GM06990 (cell line): Measurements from ENCODE around the gene FBXO34.

Experiments
- DNase-seq: peaks from one replicate; pipeline ENCODE4 v3.0.0-alpha.2; 2011; ENCODE audit not compliant: insufficient read length; ENCODE audit errors: extremely low read depth
- H3K27me3 ChIP-seq: replicated peaks from 2 replicates; pipeline ENCODE4 v1.6.0; 2011; ENCODE audit warnings: low read length; ENCODE audit not compliant: control insufficient read depth, insufficient read depth
- H3K36me3 ChIP-seq: 2 replicates; pipeline ENCODE4 v1.5.1; 2011; ENCODE audit warnings: low read length; ENCODE audit not compliant: control insufficient read depth, insufficient read depth
- H3K4me3 ChIP-seq: replicated peaks from 2 replicates; pipeline ENCODE4 v1.5.1; 2011; ENCODE audit warnings: low read depth, mild to moderate bottlenecking, control low read depth, low read length
- TF ChIP-seq, protein P1 (sequence below): IDR thresholded peaks from 2 replicates; pipeline ENCODE4 v1.5.1; 2011; ENCODE audit warnings: low read length, control low read depth, mild to moderate bottlenecking, inconsistent platforms; ENCODE audit not compliant: insufficient read depth, poor library complexity, severe bottlenecking

FBXO34 gene

DNA sequence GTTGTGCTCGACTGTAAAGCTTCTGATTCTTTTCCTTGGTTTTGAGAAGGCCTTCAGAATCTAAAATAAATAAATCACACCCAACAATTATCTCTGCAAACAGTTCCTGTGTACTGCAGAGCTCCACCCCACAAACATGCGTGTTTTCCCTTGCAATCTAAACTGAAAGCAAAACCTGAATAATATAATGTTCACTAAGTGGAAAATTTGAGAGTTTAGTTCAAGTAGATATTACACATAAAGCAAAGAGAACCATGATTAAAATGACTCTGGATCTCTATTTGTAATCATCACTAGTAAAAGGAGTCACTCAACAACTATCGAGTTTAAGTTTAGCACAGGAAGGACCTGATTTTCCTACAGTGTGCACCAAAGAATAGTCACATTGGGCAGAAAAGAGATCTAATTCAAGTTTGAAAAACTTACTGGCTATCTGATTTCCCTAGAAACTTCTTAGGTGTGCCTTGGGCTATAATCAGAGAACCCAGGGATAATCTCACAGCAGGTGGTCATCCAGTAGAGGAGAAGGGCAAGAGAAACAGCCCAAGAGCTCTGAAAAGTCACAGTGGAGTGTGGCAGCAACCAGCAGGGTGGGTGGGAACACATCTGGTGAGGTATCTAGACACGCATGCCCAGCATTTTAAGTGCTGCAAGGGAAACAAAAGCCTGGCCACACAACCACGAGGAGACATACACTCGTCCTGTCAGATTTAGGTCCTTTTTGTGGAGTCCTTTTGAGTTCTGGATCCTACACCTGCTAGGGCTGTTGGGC, 115.0 kb downstream of the FBXO34 start:
- H3K4me3 ChIP-seq: no peak overlapping the region
- TF ChIP-seq, protein P1, sequence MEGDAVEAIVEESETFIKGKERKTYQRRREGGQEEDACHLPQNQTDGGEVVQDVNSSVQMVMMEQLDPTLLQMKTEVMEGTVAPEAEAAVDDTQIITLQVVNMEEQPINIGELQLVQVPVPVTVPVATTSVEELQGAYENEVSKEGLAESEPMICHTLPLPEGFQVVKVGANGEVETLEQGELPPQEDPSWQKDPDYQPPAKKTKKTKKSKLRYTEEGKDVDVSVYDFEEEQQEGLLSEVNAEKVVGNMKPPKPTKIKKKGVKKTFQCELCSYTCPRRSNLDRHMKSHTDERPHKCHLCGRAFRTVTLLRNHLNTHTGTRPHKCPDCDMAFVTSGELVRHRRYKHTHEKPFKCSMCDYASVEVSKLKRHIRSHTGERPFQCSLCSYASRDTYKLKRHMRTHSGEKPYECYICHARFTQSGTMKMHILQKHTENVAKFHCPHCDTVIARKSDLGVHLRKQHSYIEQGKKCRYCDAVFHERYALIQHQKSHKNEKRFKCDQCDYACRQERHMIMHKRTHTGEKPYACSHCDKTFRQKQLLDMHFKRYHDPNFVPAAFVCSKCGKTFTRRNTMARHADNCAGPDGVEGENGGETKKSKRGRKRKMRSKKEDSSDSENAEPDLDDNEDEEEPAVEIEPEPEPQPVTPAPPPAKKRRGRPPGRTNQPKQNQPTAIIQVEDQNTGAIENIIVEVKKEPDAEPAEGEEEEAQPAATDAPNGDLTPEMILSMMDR: no peak
- DNase-seq: no peak

DNA sequence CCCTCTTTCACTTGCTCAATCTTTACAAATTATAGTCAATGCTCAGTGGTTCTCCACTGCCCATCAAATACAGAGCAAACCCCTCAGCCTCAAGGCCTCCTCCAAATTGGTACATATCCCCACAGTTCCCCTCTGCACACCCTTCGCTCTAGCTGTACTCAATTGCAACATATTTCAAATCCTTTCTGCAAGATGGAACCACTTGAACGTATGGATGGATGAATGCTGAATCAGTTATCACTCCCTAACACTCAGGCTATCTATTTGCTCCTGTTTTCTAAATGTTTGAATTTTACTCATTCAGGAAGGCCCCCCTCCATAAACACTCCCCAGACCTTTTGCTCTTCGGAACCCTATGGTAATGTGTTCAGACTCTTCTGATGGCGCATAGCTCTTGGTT, 115.9 kb downstream of the FBXO34 start:
- no peak overlapping the region for H3K4me3 ChIP-seq
- H3K36me3 ChIP-seq: no peaks in the 10 kb centered on the region; the same call in none of the 2 replicates
- TF ChIP-seq, protein P1: no peak
- no peak for DNase-seq
- no peaks in the 10 kb centered on the region for H3K27me3 ChIP-seq

More for the DNA sequence above, 115.0 kb downstream of the FBXO34 start:
- Histone ChIP-seq H3K36me3 (peaks cover 2% of the 10 kb centered on the region), H3K27me3 (no peaks in the 10 kb centered on the region)

DNA sequence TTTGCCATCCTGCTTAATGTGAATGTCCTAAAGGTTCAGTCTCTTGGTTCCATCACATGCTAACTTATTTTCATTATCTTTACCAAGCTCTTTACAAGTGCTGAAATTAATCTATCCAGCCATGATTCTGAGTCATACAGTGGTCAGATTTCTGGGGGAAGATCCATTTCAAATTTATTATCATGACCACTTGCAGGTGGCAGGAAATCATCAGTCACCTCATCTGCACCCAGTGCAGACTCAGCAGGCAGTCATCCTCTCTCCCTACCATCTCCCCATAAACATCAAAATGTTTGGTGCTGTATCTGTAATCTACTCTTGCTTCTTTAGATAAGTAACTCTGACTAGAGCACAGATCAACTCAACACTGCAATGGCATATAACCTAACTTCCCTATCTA, 116.9 kb downstream of the FBXO34 start:
- TF ChIP-seq, protein P1: no peak
- H3K36me3 ChIP-seq: no peaks in the 10 kb centered on the region; the same call in none of the 2 replicates
- H3K27me3 ChIP-seq: no peaks in the 10 kb centered on the region
- DNase-seq: no peak
- no peak overlapping the region for H3K4me3 ChIP-seq

DNA sequence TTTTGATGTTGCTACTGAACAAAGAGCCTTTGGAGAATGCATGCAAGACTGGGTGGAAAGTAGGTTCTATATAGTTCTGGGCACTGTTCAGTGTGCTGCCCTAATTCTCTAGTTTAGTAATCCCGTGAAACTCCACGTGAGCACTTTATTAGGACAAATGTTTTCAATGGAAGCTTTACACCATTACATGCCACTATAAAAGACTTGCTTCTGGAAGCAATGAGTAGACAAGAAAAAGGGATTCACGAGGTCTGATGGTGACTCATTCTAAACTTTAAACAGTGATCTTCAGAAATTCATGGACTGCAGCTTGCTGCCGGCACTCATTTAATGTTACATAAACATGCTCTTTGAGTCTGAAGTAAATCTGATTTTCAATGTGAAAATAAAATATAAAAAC, 118.1 kb downstream of the FBXO34 start:
- Histone ChIP-seq H3K27me3 (no peaks in the 10 kb centered on the region), H3K36me3 (no peaks in the 10 kb centered on the region; the same call in none of the 2 replicates), H3K4me3 (no peak overlapping the region)
- TF ChIP-seq, protein P1: no peak
- DNase-seq: no peak

DNA sequence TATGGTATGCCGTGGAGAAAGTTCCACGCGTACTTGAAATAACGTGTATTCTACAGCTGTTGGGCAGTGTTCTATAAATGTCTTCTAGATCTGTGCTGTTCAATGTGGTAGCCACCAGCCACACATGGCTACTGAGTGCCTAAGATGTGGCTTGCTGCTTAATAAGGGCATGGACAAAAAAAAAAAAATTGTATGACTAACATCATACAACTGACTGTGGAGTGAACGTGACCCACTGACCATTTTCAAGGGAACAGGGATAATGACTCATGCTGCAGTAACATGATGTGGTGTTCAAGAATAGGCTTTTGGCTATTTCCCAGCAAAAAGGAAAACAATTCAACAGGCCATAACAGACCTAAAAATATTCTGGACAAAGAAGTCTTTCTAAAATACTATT, 127.5 kb downstream of the FBXO34 start:
- TF ChIP-seq, protein P1: no peak
- Histone ChIP-seq H3K27me3 (no peaks in the 10 kb centered on the region), H3K4me3 (no peak overlapping the region), H3K36me3 (no peaks in the 10 kb centered on the region)
- DNase-seq: no peak

DNA sequence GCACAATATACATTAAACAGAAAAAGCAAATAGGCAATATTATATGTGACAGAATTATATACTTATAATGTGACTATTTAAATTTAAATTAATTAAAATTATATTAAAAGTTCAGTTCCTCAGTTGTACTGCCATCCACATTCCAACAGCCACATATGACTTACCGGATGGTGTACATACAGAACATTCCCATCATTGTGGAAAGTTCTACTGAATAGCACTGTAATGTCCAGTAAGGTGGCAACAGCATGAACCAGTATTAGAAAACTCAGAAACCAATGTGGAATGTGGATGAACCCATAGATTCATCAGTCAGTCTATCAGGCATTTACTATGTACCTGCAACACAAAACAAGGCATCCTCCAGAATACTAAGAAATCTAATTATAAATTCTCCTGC, 128.0 kb downstream of the FBXO34 start:
- no peak overlapping the region for H3K4me3 ChIP-seq
- TF ChIP-seq, protein P1: no peak
- no peaks in the 10 kb centered on the region for H3K36me3 ChIP-seq
- H3K27me3 ChIP-seq: no peaks in the 10 kb centered on the region
- no peak for DNase-seq
